Testis (tissue), 2 donors: Measurements from ENCODE around the gene TFCP2.

Source experiments
- POLR2A ChIP-seq: fragments of 450-650 bp; IDR thresholded peaks from one replicate; pipeline ENCODE4 v1.6.1; 2017; ENCODE audit warnings: antibody characterized with exemption, mild to moderate bottlenecking, moderate library complexity
- TF ChIP-seq, protein P1 (sequence below), 3 experiments: fragments of 450-650 bp in 2 of 3; fragments of 200-600 bp in 1 of 3; sonication (generic) in 1 of 3; IDR thresholded peaks; one replicate each; pipeline ENCODE4 v1.5.1; 2016 to 2019; ENCODE audit warnings: antibody characterized with exemption in 3 of 3, mild to moderate bottlenecking in 2 of 3, moderate library complexity in 1 of 3

GRCh38 chr12:51150777-51151176 is 22.2 kb downstream of the TFCP2 start:
- TF ChIP-seq, protein P1, sequence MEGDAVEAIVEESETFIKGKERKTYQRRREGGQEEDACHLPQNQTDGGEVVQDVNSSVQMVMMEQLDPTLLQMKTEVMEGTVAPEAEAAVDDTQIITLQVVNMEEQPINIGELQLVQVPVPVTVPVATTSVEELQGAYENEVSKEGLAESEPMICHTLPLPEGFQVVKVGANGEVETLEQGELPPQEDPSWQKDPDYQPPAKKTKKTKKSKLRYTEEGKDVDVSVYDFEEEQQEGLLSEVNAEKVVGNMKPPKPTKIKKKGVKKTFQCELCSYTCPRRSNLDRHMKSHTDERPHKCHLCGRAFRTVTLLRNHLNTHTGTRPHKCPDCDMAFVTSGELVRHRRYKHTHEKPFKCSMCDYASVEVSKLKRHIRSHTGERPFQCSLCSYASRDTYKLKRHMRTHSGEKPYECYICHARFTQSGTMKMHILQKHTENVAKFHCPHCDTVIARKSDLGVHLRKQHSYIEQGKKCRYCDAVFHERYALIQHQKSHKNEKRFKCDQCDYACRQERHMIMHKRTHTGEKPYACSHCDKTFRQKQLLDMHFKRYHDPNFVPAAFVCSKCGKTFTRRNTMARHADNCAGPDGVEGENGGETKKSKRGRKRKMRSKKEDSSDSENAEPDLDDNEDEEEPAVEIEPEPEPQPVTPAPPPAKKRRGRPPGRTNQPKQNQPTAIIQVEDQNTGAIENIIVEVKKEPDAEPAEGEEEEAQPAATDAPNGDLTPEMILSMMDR (IDR thresholded peaks at IDR 0.05) = no peak
- no peak for TF ChIP-seq POLR2A
